HG03196 (cell line): ENCODE results near the gene NUTM2E.
"Not testable (repeated sequence)": the region's sequence is repeated elsewhere in the genome, so short reads cannot be mapped to it uniquely, and the experiment has no call there.

Experiments
- ATAC-seq: cut with Tn5 transposase; IDR thresholded peaks from one replicate; pipeline ENCODE4 v1.9.1; 2021; ENCODE audit not compliant: unreplicated experiment

Gene NUTM2E

DNA sequence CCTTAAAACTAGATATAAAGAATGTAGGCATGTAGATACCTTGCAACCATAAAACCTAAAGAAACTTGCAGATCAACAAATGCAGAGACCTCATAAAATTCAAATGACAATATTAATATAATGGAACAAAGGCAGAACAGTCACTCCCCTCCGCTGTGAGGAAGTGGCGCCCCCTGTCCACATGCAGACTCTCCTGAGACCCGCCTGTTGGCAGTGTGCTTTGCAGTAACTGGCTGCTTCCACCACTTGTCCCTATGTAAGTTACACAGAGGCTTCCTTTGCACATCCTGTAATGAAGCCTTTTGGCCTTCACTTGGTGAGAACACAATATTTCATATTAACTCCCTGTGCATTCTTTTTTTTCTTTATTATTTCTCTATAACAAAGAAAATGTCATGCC is 36.3 kb downstream of the NUTM2E start:
- not testable (repeated sequence) for ATAC-seq

GRCh38 chr10:79866903-79867551 is 40.5 kb downstream of the NUTM2E start:
- ATAC-seq: not testable (repeated sequence)

DNA sequence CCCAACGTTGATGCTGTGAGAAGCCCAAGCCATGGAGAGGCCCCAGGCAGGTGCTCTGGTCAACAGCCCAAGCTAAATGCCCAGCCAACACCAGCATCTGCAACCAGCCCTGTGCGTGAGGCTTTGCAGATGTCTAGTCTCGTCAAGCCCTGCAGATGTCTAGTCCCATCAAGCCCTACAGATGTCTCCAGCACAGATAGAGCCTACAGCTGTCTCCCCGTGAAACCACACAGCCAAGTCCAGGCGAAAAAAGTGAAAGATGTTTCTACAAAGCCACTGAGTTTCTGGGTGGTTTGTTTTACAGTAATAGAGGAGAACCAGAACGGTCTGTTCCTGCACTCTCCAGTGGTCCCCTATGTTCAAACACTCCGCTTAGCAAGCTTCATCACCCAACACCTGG is 41.5 kb downstream of the NUTM2E start:
- ATAC-seq: not testable (repeated sequence)

DNA sequence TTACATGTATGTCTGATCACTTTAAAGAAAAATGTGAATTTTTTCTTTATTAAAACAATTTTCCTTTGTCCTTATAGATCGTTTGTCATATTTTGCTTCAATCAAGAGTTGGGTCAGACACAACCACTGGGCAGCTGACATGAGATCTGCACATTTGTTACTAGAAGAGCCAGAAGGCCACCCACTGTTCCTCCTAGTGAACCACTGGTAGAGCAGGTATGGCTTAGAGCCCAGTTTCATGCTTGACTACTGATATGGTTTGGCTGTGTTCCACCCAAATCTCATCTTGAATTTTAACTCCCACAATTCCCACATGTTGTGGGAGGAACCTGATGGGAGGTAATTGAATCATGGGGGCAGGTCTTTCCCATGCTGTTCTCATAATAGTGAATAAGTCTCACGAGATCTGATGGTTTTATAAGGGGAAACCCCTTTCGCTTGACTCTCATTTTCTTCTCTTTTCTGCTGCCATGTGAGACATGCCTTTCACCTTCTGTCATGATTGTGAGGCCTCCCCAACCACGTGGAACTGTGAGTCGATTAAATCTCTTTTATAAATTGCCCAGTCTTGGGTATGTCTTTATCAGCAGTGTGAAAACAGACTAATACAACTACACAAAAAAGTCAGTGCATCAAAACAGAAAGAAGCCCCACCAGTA is 43.0 kb downstream of the NUTM2E start:
- not testable (repeated sequence) for ATAC-seq

DNA sequence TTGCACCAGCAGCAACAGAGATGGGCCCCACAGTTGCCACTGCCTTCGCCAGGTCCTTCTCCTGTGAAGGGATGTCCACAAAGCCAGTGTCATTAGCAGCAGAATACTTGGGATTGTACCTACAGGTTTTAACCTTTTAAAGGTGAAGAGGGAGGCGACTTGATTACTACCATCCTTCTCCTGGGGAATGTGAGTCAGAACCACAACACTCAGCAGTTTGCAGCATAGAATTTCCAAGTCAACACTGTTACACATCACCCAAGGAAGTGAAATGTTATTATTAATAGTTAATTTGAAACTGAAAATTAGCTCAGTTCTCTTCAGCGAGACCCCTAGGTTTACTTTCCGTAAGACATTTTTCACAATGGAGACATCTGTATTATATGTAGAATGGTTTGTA is 45.2 kb downstream of the NUTM2E start:
- not testable (repeated sequence) for ATAC-seq
